H9 (cell line): ENCODE results near the gene ANKMY2. TPM values are rescaled to one million over a fixed set of nuclear protein-coding genes. Genes with fewer than 3 reads are reported as not detected.

Source experiments
- DNase-seq: peaks from one replicate; pipeline ENCODE4 v3.0.0-alpha.2; 2017
- H2AFZ ChIP-seq: one replicate; pipeline ENCODE4 v1.6.1; 2013; ENCODE audit warnings: mild to moderate bottlenecking, low read length, control low read depth, moderate library complexity
- H2AK5ac ChIP-seq: 2 replicates; pipeline ENCODE4 v1.6.1; 2013; ENCODE audit warnings: low read length, control low read depth, mixed read lengths; ENCODE audit not compliant: insufficient read length
- H2BK120ac ChIP-seq: one replicate; pipeline ENCODE4 v1.6.1; 2013; ENCODE audit warnings: low read depth, mild to moderate bottlenecking, low read length, control low read depth, inconsistent platforms; ENCODE audit not compliant: poor library complexity, severe bottlenecking
- H2BK12ac ChIP-seq: 2 replicates; pipeline ENCODE4 v1.6.1; 2013; ENCODE audit warnings: low read length, control low read depth, mixed read lengths, low read depth; ENCODE audit not compliant: insufficient read length
- H2BK15ac ChIP-seq: 2 replicates; pipeline ENCODE4 v1.6.1; 2013; ENCODE audit warnings: low read depth, low read length, control low read depth
- H2BK20ac ChIP-seq: one replicate; pipeline ENCODE4 v1.6.1; 2013; ENCODE audit warnings: low read depth, mild to moderate bottlenecking, low read length, control low read depth, inconsistent platforms; ENCODE audit not compliant: poor library complexity, severe bottlenecking
- H2BK5ac ChIP-seq: 2 replicates; pipeline ENCODE4 v1.6.1; 2013; ENCODE audit warnings: low read length, control low read depth, mixed read lengths; ENCODE audit not compliant: insufficient read length
- H3K14ac ChIP-seq: 2 replicates; pipeline ENCODE4 v1.6.1; 2013; ENCODE audit warnings: low read length, control low read depth; ENCODE audit not compliant: insufficient read depth
- H3K18ac ChIP-seq: 2 replicates; pipeline ENCODE4 v1.6.1; 2013; ENCODE audit warnings: low read depth, mild to moderate bottlenecking, mixed read lengths, low read length, control low read depth; ENCODE audit not compliant: insufficient read length
- H3K23ac ChIP-seq: 2 replicates; pipeline ENCODE4 v1.6.1; 2013; ENCODE audit warnings: low read length, control low read depth, mixed read lengths, low read depth; ENCODE audit not compliant: insufficient read length
- H3K23me2 ChIP-seq: 2 replicates; pipeline ENCODE4 v1.6.1; 2013; ENCODE audit warnings: low read depth, mild to moderate bottlenecking, mixed read lengths, low read length, control low read depth; ENCODE audit not compliant: insufficient read length, poor library complexity, severe bottlenecking
- H3K27ac ChIP-seq: 2 replicates; pipeline ENCODE4 v1.5.1; 2013; ENCODE audit warnings: low read length, control low read depth, mixed read lengths, low read depth; ENCODE audit not compliant: insufficient read length
- H3K27me3 ChIP-seq: 2 replicates; pipeline ENCODE4 v1.6.1; 2013; ENCODE audit warnings: low read length, control low read depth, inconsistent platforms; ENCODE audit not compliant: insufficient read depth
- H3K4ac ChIP-seq: 2 replicates; pipeline ENCODE4 v1.6.1; 2013; ENCODE audit warnings: low read depth, mild to moderate bottlenecking, control low read depth, inconsistent platforms, low read length, moderate library complexity
- H3K4me1 ChIP-seq: 2 replicates; pipeline ENCODE4 v1.6.1; 2013; ENCODE audit warnings: low read length, control low read depth, inconsistent platforms; ENCODE audit not compliant: insufficient read depth
- H3K4me2 ChIP-seq: 2 replicates; pipeline ENCODE4 v1.6.1; 2013; ENCODE audit warnings: low read length, control low read depth, mixed read lengths; ENCODE audit not compliant: insufficient read length, insufficient read depth
- H3K56ac ChIP-seq: 2 replicates; pipeline ENCODE4 v1.6.1; 2013; ENCODE audit warnings: low read depth, mild to moderate bottlenecking, mixed read lengths, low read length, control low read depth; ENCODE audit not compliant: insufficient read length
- H3K79me1 ChIP-seq: 2 replicates; pipeline ENCODE4 v1.6.1; 2013; ENCODE audit warnings: low read depth, mild to moderate bottlenecking, moderate library complexity, low read length, control low read depth, inconsistent platforms; ENCODE audit not compliant: insufficient read depth, poor library complexity, severe bottlenecking
- H3K79me2 ChIP-seq: 2 replicates; pipeline ENCODE4 v1.6.1; 2013; ENCODE audit warnings: low read length, control low read depth, inconsistent platforms; ENCODE audit not compliant: insufficient read depth
- H3K9ac ChIP-seq: 2 replicates; pipeline ENCODE4 v1.6.1; 2013; ENCODE audit warnings: low read length, control low read depth, mixed read lengths; ENCODE audit not compliant: insufficient read length; ENCODE audit errors: extremely low read depth
- H3K9me3 ChIP-seq: one replicate; pipeline ENCODE4 v1.6.1; 2013; ENCODE audit warnings: low read depth, low read length, inconsistent platforms; ENCODE audit not compliant: control insufficient read depth
- H3T11ph ChIP-seq: one replicate; pipeline ENCODE4 v1.6.1; 2013; ENCODE audit warnings: mild to moderate bottlenecking, low read length, control low read depth, inconsistent platforms
- H4K20me1 ChIP-seq: one replicate; pipeline ENCODE4 v1.6.1; 2013; ENCODE audit not compliant: control insufficient read depth, insufficient read length, insufficient read depth
- H4K5ac ChIP-seq: 2 replicates; pipeline ENCODE4 v1.6.1; 2013; ENCODE audit warnings: low read depth, mild to moderate bottlenecking, mixed read lengths, low read length, control low read depth; ENCODE audit not compliant: insufficient read length
- H4K8ac ChIP-seq: replicated peaks from 2 replicates; pipeline ENCODE4 v1.6.1; 2013; ENCODE audit warnings: low read length, control low read depth, mixed read lengths, low read depth; ENCODE audit not compliant: insufficient read length
- H4K91ac ChIP-seq: 2 replicates; pipeline ENCODE4 v1.6.1; 2013; ENCODE audit warnings: low read depth, mild to moderate bottlenecking, moderate library complexity, mixed read lengths, low read length, control low read depth; ENCODE audit not compliant: insufficient read length
- H3K27ac Mint-ChIP-seq, 3 experiments: 2 replicates in 2 of 3; 3 replicates in 1 of 3; pipeline ENCODE4 v1.8.0; 2020 to 2021; ENCODE audit warnings: mixed read lengths in 3 of 3, mild to moderate bottlenecking in 1 of 3, moderate library complexity in 1 of 3
- H3K27me3 Mint-ChIP-seq: 2 replicates; pipeline ENCODE4 v1.8.0; 2021; ENCODE audit warnings: low read depth, mild to moderate bottlenecking, moderate library complexity, mixed read lengths
- H3K36me3 Mint-ChIP-seq, 3 experiments: 2 replicates in 2 of 3; 3 replicates in 1 of 3; pipeline ENCODE4 v1.8.0; 2020 to 2021; ENCODE audit warnings: low read depth in 3 of 3, mixed read lengths in 3 of 3; ENCODE audit not compliant: insufficient read depth in 1 of 3
- H3K4me1 Mint-ChIP-seq, 2 experiments: 2 replicates each; pipeline ENCODE4 v1.8.0; 2020; ENCODE audit warnings: mixed read lengths in 2 of 2
- H3K4me3 Mint-ChIP-seq, 2 experiments: 2 replicates in 1 of 2; 3 replicates in 1 of 2; pipeline ENCODE4 v1.8.0; 2020 to 2021; ENCODE audit warnings: mild to moderate bottlenecking in 2 of 2, mixed read lengths in 2 of 2, moderate library complexity in 1 of 2
- H3K9me3 Mint-ChIP-seq, 2 experiments: 2 replicates in 1 of 2; 3 replicates in 1 of 2; pipeline ENCODE4 v1.8.0; 2020; ENCODE audit warnings: mild to moderate bottlenecking in 2 of 2, mixed read lengths in 2 of 2, moderate library complexity in 1 of 2
- CTCF ChIP-seq: fragments of 200-600 bp; sonication (generic); conservative IDR thresholded peaks from 3 replicates; pipeline ENCODE4 v1.8.0; 2021; ENCODE audit warnings: antibody characterized with exemption, mild to moderate bottlenecking
- WGBS: extraction: QIAGEN DNeasy Blood & Tissue Kit; methylation state at CpG from one replicate; pipeline ENCODE4 v1.1.7; 2013; ENCODE audit warnings: missing lambda C conversion rate, low lambda C conversion rate, mixed read lengths; ENCODE audit not compliant: insufficient read length; ENCODE audit errors: extremely low coverage; 5-methylcytosine and 5-hydroxymethylcytosine counted together
- total RNA-seq: library from RNA; stranded (reverse); gene quantifications from 2 replicates; pipeline ENCODE4 v1.2.1, GENCODE V29; 2021

ANKMY2 gene
- total RNA-seq, 1 experiment from 2014 or later: 12.7 TPM

DNA sequence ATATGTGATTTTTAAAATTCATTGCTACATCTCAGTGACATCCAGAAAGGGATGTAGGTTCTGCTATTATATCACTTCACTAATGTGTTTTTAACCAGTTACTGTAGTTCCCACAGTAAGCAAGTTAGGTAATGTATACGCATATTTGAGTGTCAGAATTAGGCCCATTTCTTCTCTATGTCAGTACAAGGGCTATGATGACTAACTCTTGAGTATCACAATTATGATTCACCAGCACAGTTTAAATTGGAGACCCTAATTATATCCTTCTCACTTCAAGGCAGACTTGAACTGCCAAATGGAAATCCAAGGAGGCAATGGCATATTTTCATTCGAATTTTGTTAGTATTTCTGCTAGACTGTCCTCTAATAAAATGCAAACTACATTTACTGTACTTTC, 24.0 kb upstream of the ANKMY2 start:
- Histone ChIP-seq H3K27me3 (no peaks in the 10 kb centered on the region), H3K23me2 (no peaks in the 10 kb centered on the region), H3K4me2 (no peak overlapping the region), H4K91ac (no peak overlapping the region), H3K27ac (no peak overlapping the region), H4K5ac (no peak overlapping the region), H3K9me3 (no peaks in the 10 kb centered on the region), H2BK15ac (no peak overlapping the region), H3K56ac (no peak overlapping the region), H2BK20ac (no peak overlapping the region), H3K4me1 (peaks cover 3% of the 10 kb centered on the region; the same call in 1 of the 2 replicates), H2AFZ (no peak overlapping the region), H2BK120ac (no peak overlapping the region), H2AK5ac (no peak overlapping the region), H3K4ac (no peak overlapping the region), H3K79me2 (no peaks in the 10 kb centered on the region; the same call in 1 of the 2 replicates), H3K23ac (no peak overlapping the region), H3K79me1 (no peaks in the 10 kb centered on the region), H4K8ac (no peak overlapping the region), H2BK5ac (no peak overlapping the region), H3K14ac (no peak overlapping the region), H3K9ac (no peak overlapping the region), H3T11ph (no peak overlapping the region), H2BK12ac (no peak overlapping the region), H3K18ac (no peak overlapping the region), H4K20me1 (no peaks in the 10 kb centered on the region)
- Mint-ChIP-seq H3K27me3 (no peaks in the 10 kb centered on the region), H3K9me3 (no peaks in the 10 kb centered on the region), H3K4me3 (no peak overlapping the region), H3K4me1 (peaks cover 34 to 36% of the 10 kb centered on the region in 2 experiments), H3K27ac (peak overlapping the region in 1 of 3 experiments; percentile 93; a peak in 1 of 7 replicates), H3K36me3 (peaks cover 25 to 41% (median 33%) of the 10 kb centered on the region in 3 experiments)
- no peak for DNase-seq
- no CpG with 5 or more reads among the region's 2 CpGs for WGBS
- no peak for TF ChIP-seq CTCF
